ENCODE results near the gene MZT2A.
"Not testable (repeated sequence)": the region's sequence is repeated elsewhere in the genome, so short reads cannot be mapped to it uniquely, and the experiment has no call there.

- TF ChIP-seq RAD21 (IDR thresholded peaks at IDR 0.05); RXRA (IDR thresholded peaks at IDR 0.05); GABPA (IDR thresholded peaks at IDR 0.05 in 1 of 2, conservative IDR thresholded peaks at IDR 0.05 in 1 of 2); TAF1 (conservative IDR thresholded peaks at IDR 0.05); HNF4A (conservative IDR thresholded peaks at IDR 0.05); YY1 (IDR thresholded peaks at IDR 0.05); CTCF (IDR thresholded peaks at IDR 0.05; ENCODE audit: low read depth, low read length, missing input control); ATF3 (IDR thresholded peaks at IDR 0.05): not testable (repeated sequence)
These were observed 21.3 kb downstream of the MZT2A start for GRCh38 chr2:131470944-131471343.

Measured in liver (tissue), 3 donors.